PC-3 (cell line): Measurements from ENCODE around the gene EFCAB11. TPM values are rescaled to one million over a fixed set of nuclear protein-coding genes. Genes with fewer than 3 reads are reported as not detected.

ENCODE experiments used
- ATAC-seq: fragments of 200-7000 bp; cut with Tn5 transposase; 2 replicates; pipeline ENCODE4 v1.9.1; 2020; ENCODE audit warnings: mild to moderate bottlenecking, moderate library complexity
- BruUV-seq: library from RNA; stranded (reverse); fragments of 400-500 nt; replicated peaks from 2 replicates; lab custom pipeline; 2021; lab: Mats Ljungman, UMichigan
- CTCF ChIA-PET: fragments of 300-600 bp; sonication (Branson Sonifier 250); formaldehyde crosslinking; loops from one replicate; lab custom pipeline; 2022; ENCODE audit warnings: antibody characterized with exemption; lab: Charles Lee
- POLR2A ChIA-PET: fragments of 300-600 bp; sonication (Branson Sonifier 250); formaldehyde crosslinking; loops from one replicate; lab custom pipeline; 2022; ENCODE audit warnings: antibody characterized with exemption; ENCODE audit not compliant: unreplicated experiment; lab: Charles Lee
- DNase-seq: peaks from one replicate; pipeline ENCODE4 v3.0.0-alpha.2; 2015
- H2AFZ ChIP-seq: fragments of 300-600 bp; sonication (generic); 2 replicates; pipeline ENCODE4 v1.6.0; 2016; ENCODE audit warnings: antibody characterized with exemption, low read length
- H3F3A ChIP-seq: fragments of 300-600 bp; sonication (generic); one replicate; pipeline ENCODE4 v1.6.0; 2017; ENCODE audit warnings: antibody characterized with exemption, low read length, control low read depth, mild to moderate bottlenecking; ENCODE audit not compliant: unreplicated experiment
- H3K27ac ChIP-seq: fragments of 300-600 bp; sonication (generic); 2 replicates; pipeline ENCODE4 v1.5.1; 2016; ENCODE audit warnings: mild to moderate bottlenecking, low read length
- H3K27me3 ChIP-seq: fragments of 300-600 bp; sonication (generic); 2 replicates; pipeline ENCODE4 v1.6.1; 2016; ENCODE audit warnings: low read length, mixed read lengths
- H3K36me3 ChIP-seq: fragments of 300-600 bp; sonication (generic); 2 replicates; pipeline ENCODE4 v1.6.1; 2016; ENCODE audit warnings: low read depth, mixed run types, low read length, mixed read lengths
- H3K4me1 ChIP-seq: fragments of 300-600 bp; sonication (generic); 2 replicates; pipeline ENCODE4 v1.5.1; 2016; ENCODE audit warnings: low read length; ENCODE audit not compliant: insufficient read depth
- H3K4me2 ChIP-seq: fragments of 300-600 bp; sonication (generic); 2 replicates; pipeline ENCODE4 v1.6.0; 2016; ENCODE audit warnings: low read length
- H3K4me3 ChIP-seq: fragments of 300-600 bp; sonication (generic); 2 replicates; pipeline ENCODE4 v1.5.1; 2016; ENCODE audit warnings: mild to moderate bottlenecking, low read length, mixed read lengths
- H3K79me2 ChIP-seq: fragments of 300-600 bp; sonication (generic); 2 replicates; pipeline ENCODE4 v1.6.1; 2017; ENCODE audit warnings: low read length, mixed read lengths
- H3K9ac ChIP-seq: fragments of 300-600 bp; sonication (generic); 2 replicates; pipeline ENCODE4 v1.6.0; 2016; ENCODE audit warnings: mild to moderate bottlenecking, low read length
- H3K9me2 ChIP-seq: fragments of 300-600 bp; sonication (generic); replicated peaks from 2 replicates; pipeline ENCODE4 v1.6.1; 2016; ENCODE audit warnings: mixed run types, low read length, mixed read lengths
- H3K9me3 ChIP-seq: fragments of 300-600 bp; sonication (generic); 2 replicates; pipeline ENCODE4 v1.6.1; 2016; ENCODE audit warnings: low read length, mixed read lengths
- H4K20me1 ChIP-seq: fragments of 300-600 bp; sonication (generic); 2 replicates; pipeline ENCODE4 v1.6.1; 2016; ENCODE audit warnings: low read length, mixed read lengths
- EZH2 ChIP-seq: fragments of 300-600 bp; sonication (generic); IDR thresholded peaks from one replicate; pipeline ENCODE4 v1.6.1; 2017; ENCODE audit warnings: antibody characterized with exemption, mild to moderate bottlenecking, low read length; ENCODE audit not compliant: unreplicated experiment
- EZH2phosphoT487 ChIP-seq: fragments of 300-600 bp; sonication (generic); IDR thresholded peaks from 2 replicates; pipeline ENCODE4 v1.6.1; 2018; ENCODE audit warnings: mild to moderate bottlenecking, antibody characterized with exemption, low read length, borderline replicate concordance
- intact Hi-C: fragments of 100-400 bp; cut with micrococcal nuclease; formaldehyde crosslinking; loops from 2 replicates; pipeline ENCODE4 v1.9.0; 2023
- total RNA-seq: library from RNA; depleted of rRNA; stranded (reverse); fragments of >200 nt; gene quantifications from 2 replicates; pipeline ENCODE4 v1.2.3, GENCODE V29; 2014
- TF ChIP-seq, protein P1 (sequence below): fragments of 300-600 bp; sonication (generic); conservative IDR thresholded peaks from 2 replicates; pipeline ENCODE4 v1.5.1; 2017; ENCODE audit warnings: antibody characterized with exemption, low read depth, mild to moderate bottlenecking, low read length

EFCAB11 gene
- total RNA-seq, 1 experiment from 2014 or later, result 7.0 TPM

DNA sequence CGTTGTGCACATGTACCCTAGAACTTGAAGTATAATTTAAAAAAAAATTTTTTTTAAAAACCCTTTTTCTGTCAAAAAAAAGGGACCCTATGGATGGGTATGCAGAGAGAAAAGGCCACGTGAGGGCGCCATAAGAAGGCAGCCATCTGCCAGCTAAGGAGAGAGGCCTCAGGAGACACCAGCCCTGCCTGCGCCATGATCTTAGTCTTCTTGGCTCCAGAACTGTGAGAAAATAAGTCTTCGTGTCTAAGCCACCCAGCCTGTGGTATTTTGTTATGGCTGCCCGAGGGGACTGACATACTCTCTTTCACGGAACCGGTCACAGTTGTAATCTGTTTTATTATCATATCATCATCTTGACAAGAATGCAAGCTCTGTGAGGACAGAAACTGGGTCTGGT, 174.8 kb downstream of the EFCAB11 start:
- Histone ChIP-seq H3K79me2 (no peaks in the 10 kb centered on the region), H3K4me1 (no peaks in the 10 kb centered on the region), H3K36me3 (no peaks in the 10 kb centered on the region), H3K27ac (no peak overlapping the region), H3K9me2 (no peaks in the 10 kb centered on the region), H2AFZ (no peak overlapping the region), H3K4me2 (no peak overlapping the region), H4K20me1 (no peaks in the 10 kb centered on the region), H3K9ac (no peak overlapping the region), H3K9me3 (no peaks in the 10 kb centered on the region), H3F3A (no peaks in the 10 kb centered on the region), H3K4me3 (no peak overlapping the region), H3K27me3 (no peaks in the 10 kb centered on the region)
- BruUV-seq, result no TSS peak
- POLR2A ChIA-PET, result no interaction called here
- DNase-seq (no peak), ATAC-seq (no peak)
- intact Hi-C loops, result loop anchor here (10.0 kb wide), 1 partner anchor 135 kb away; no protein-coding TSS in a partner anchor
- TF ChIP-seq, protein P1, sequence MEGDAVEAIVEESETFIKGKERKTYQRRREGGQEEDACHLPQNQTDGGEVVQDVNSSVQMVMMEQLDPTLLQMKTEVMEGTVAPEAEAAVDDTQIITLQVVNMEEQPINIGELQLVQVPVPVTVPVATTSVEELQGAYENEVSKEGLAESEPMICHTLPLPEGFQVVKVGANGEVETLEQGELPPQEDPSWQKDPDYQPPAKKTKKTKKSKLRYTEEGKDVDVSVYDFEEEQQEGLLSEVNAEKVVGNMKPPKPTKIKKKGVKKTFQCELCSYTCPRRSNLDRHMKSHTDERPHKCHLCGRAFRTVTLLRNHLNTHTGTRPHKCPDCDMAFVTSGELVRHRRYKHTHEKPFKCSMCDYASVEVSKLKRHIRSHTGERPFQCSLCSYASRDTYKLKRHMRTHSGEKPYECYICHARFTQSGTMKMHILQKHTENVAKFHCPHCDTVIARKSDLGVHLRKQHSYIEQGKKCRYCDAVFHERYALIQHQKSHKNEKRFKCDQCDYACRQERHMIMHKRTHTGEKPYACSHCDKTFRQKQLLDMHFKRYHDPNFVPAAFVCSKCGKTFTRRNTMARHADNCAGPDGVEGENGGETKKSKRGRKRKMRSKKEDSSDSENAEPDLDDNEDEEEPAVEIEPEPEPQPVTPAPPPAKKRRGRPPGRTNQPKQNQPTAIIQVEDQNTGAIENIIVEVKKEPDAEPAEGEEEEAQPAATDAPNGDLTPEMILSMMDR, result no peak; the same call in 1 of the 2 replicates
- TF ChIP-seq EZH2 (no peak), EZH2phosphoT487 (no peak)
- CTCF ChIA-PET, result no interaction called here

- Histone ChIP-seq H2AFZ (no peak overlapping the region), H3K27ac (no peak overlapping the region), H3K27me3 (no peaks in the 10 kb centered on the region), H3K4me2 (no peak overlapping the region), H3F3A (no peaks in the 10 kb centered on the region), H3K9me2 (no peaks in the 10 kb centered on the region), H4K20me1 (no peaks in the 10 kb centered on the region), H3K9me3 (no peaks in the 10 kb centered on the region), H3K79me2 (no peaks in the 10 kb centered on the region), H3K36me3 (no peaks in the 10 kb centered on the region), H3K4me1 (peaks cover 3% of the 10 kb centered on the region; the same call in 1 of the 2 replicates), H3K4me3 (no peak overlapping the region), H3K9ac (no peak overlapping the region)
- intact Hi-C loops, result loop anchor here (10.0 kb wide), 1 partner anchor 139 kb away; no protein-coding TSS in a partner anchor
- TF ChIP-seq EZH2phosphoT487, result no peak
- TF ChIP-seq EZH2, result no peak
- ATAC-seq, result no peak
- DNase-seq, result no peak
- no TSS peak for BruUV-seq
- POLR2A ChIA-PET, result interaction anchor here (0.7 kb wide), 1 partner anchor 14 kb away, joined by 3 read pairs; no protein-coding TSS in a partner anchor
- CTCF ChIA-PET, result no interaction called here
These were observed 178.6 kb downstream of the EFCAB11 start for GRCh38 chr14:89775946-89776345.

DNA sequence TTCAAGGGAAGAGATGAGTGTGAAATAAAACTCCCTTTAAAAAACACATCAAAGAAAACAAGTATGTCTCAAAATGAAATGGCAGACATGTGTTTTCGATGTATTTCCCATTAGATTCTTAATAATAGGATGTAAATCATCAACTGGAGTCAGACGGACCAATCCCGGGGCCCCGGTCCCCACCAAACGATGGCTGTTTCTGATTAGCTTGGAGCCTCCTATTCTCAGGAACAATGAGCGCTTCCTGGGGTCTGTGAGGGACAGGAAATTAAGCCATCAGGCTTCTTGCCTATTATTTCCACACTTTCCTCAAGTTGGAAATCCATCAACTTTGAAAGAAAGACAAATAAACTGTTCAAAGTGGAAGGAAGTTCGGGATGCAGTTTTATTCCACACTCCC, 179.4 kb downstream of the EFCAB11 start:
- ChIA-PET CTCF (no interaction called here), POLR2A (no interaction called here)
- no peak overlapping the region for H3K9ac ChIP-seq
- intact Hi-C loops, result loop anchor here (10.0 kb wide), 1 partner anchor 140 kb away; no protein-coding TSS in a partner anchor
- H2AFZ ChIP-seq, result no peak overlapping the region
- no peaks in the 10 kb centered on the region for H3K9me3 ChIP-seq
- no TSS peak for BruUV-seq
- no peaks in the 10 kb centered on the region for H4K20me1 ChIP-seq
- H3K36me3 ChIP-seq, result no peaks in the 10 kb centered on the region
- peaks cover 5% of the 10 kb centered on the region; the same call in 1 of the 2 replicates for H3K4me1 ChIP-seq
- no peaks in the 10 kb centered on the region for H3K79me2 ChIP-seq
- H3K4me3 ChIP-seq, result no peak overlapping the region
- no peak overlapping the region for H3K4me2 ChIP-seq
- no peaks in the 10 kb centered on the region for H3K27me3 ChIP-seq
- DNase-seq, result no peak
- no peaks in the 10 kb centered on the region for H3F3A ChIP-seq
- H3K27ac ChIP-seq, result no peak overlapping the region
- TF ChIP-seq EZH2 (no peak), EZH2phosphoT487 (no peak)
- TF ChIP-seq, protein P1, result no peak
- no peaks in the 10 kb centered on the region for H3K9me2 ChIP-seq
- ATAC-seq, result no peak
